Neural progenitor cell (in vitro differentiated cells): Measurements from ENCODE around the gene SLC9A3. TPM values are rescaled to one million over a fixed set of nuclear protein-coding genes. Genes with fewer than 3 reads are reported as not detected.

ENCODE experiments used
- DNase-seq: peaks from one replicate; pipeline ENCODE4 v3.0.0-alpha.2; 2016; ENCODE audit warnings: low spot score
- H2AFZ ChIP-seq: fragments of 200-600 bp; sonication (generic); replicated peaks from 2 replicates; pipeline ENCODE4 v1.6.1; 2016; ENCODE audit warnings: antibody characterized with exemption
- H3F3A ChIP-seq: fragments of 200-600 bp; sonication (generic); 2 replicates; pipeline ENCODE4 v1.6.1; 2016; ENCODE audit warnings: antibody characterized with exemption, low read depth
- H3K27ac ChIP-seq: fragments of 200-600 bp; sonication (generic); 2 replicates; pipeline ENCODE4 v1.5.1; 2016; ENCODE audit warnings: mild to moderate bottlenecking
- H3K27me3 ChIP-seq: fragments of 200-600 bp; sonication (generic); 2 replicates; pipeline ENCODE4 v1.6.1; 2016; ENCODE audit warnings: mild to moderate bottlenecking, moderate library complexity
- H3K36me3 ChIP-seq: fragments of 200-600 bp; sonication (generic); 2 replicates; pipeline ENCODE4 v1.5.1; 2016
- H3K4me1 ChIP-seq: fragments of 200-600 bp; sonication (generic); 2 replicates; pipeline ENCODE4 v1.6.1; 2016; ENCODE audit warnings: mixed run types
- H3K4me2 ChIP-seq: fragments of 200-600 bp; sonication (generic); 2 replicates; pipeline ENCODE4 v1.6.1; 2016
- H3K4me3 ChIP-seq: fragments of 200-600 bp; sonication (generic); 2 replicates; pipeline ENCODE4 v1.5.1; 2016
- H3K79me2 ChIP-seq: fragments of 200-600 bp; sonication (generic); 2 replicates; pipeline ENCODE4 v1.6.1; 2016; ENCODE audit warnings: low read depth
- H3K9ac ChIP-seq: fragments of 200-600 bp; sonication (generic); 2 replicates; pipeline ENCODE4 v1.6.1; 2016
- H3K9me3 ChIP-seq: fragments of 200-600 bp; sonication (generic); 2 replicates; pipeline ENCODE4 v1.5.1; 2016; ENCODE audit warnings: low read depth
- H4K20me1 ChIP-seq: fragments of 200-600 bp; sonication (generic); 2 replicates; pipeline ENCODE4 v1.6.1; 2016; ENCODE audit warnings: low read depth
- H3K27ac Mint-ChIP-seq: 3 replicates; pipeline ENCODE4 v1.8.0; 2021; ENCODE audit warnings: mixed read lengths
- H3K27me3 Mint-ChIP-seq: 2 replicates; pipeline ENCODE4 v1.8.0; 2022; ENCODE audit warnings: low read depth, mild to moderate bottlenecking, inconsistent platforms, moderate library complexity, mixed read lengths; ENCODE audit not compliant: insufficient read depth
- H3K36me3 Mint-ChIP-seq: 3 replicates; pipeline ENCODE4 v1.8.0; 2021; ENCODE audit warnings: mixed read lengths
- H3K4me1 Mint-ChIP-seq: 3 replicates; pipeline ENCODE4 v1.8.0; 2021; ENCODE audit warnings: mixed read lengths
- H3K4me3 Mint-ChIP-seq: 3 replicates; pipeline ENCODE4 v1.8.0; 2021; ENCODE audit warnings: mild to moderate bottlenecking, moderate library complexity, mixed read lengths
- H3K9me3 Mint-ChIP-seq: 3 replicates; pipeline ENCODE4 v1.8.0; 2020; ENCODE audit warnings: mixed read lengths
- EZH2 ChIP-seq: fragments of 200-600 bp; sonication (generic); IDR thresholded peaks from 2 replicates; pipeline ENCODE4 v1.6.1; 2017; ENCODE audit warnings: antibody characterized with exemption, mild to moderate bottlenecking, moderate library complexity
- EZH2phosphoT487 ChIP-seq: fragments of 200-600 bp; sonication (generic); IDR thresholded peaks from 2 replicates; pipeline ENCODE4 v1.6.1; 2017; ENCODE audit warnings: antibody characterized with exemption
- total RNA-seq: library from RNA; depleted of rRNA; stranded (reverse); fragments of >200 nt; gene quantifications from 2 replicates; pipeline ENCODE4 v1.2.3, GENCODE V29; 2015; ENCODE audit warnings: low replicate concordance
- TF ChIP-seq, protein P1 (sequence below): fragments of 200-600 bp; sonication (generic); IDR thresholded peaks from 2 replicates; pipeline ENCODE4 v1.5.1; 2017; ENCODE audit warnings: antibody characterized with exemption, mild to moderate bottlenecking

Gene SLC9A3
- total RNA-seq, 1 donor from 2014 or later, result 1.4 TPM

DNA sequence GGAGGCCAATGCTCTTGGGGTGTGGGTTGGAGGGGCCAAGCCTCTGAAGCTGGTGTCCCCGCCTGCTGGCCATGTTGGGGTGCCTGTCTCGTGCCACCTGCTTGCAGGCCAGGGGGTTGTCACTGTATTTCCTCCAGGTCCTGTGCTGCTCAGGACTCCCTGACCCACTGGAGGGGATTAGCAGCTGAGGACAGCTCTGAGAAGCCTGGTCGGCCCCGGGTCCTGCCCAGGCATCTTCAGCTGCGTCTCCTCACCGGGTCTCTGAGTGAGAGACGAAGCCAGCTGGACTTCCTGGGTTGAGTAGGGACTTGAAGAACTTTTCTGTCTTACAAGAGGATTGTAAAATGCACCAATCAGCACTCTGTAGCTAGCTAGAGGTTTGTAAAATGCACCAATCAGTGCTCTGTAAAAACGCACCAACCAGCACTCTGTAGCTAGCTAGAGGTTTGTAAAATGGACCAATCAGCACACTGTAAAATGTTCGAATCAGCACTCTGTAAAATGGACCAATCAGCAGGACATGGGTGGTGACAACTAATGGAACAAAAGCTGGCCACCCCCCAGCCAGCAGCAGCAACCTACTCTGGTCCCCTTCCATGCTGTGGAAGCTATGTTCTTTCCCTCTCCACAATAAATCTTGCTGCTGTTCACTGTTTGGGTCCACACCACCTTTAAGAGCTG, 20.6 kb upstream of the SLC9A3 start:
- no peak for DNase-seq
- Histone ChIP-seq H3K9me3 (no peaks in the 10 kb centered on the region), H4K20me1 (no peaks in the 10 kb centered on the region)

DNA sequence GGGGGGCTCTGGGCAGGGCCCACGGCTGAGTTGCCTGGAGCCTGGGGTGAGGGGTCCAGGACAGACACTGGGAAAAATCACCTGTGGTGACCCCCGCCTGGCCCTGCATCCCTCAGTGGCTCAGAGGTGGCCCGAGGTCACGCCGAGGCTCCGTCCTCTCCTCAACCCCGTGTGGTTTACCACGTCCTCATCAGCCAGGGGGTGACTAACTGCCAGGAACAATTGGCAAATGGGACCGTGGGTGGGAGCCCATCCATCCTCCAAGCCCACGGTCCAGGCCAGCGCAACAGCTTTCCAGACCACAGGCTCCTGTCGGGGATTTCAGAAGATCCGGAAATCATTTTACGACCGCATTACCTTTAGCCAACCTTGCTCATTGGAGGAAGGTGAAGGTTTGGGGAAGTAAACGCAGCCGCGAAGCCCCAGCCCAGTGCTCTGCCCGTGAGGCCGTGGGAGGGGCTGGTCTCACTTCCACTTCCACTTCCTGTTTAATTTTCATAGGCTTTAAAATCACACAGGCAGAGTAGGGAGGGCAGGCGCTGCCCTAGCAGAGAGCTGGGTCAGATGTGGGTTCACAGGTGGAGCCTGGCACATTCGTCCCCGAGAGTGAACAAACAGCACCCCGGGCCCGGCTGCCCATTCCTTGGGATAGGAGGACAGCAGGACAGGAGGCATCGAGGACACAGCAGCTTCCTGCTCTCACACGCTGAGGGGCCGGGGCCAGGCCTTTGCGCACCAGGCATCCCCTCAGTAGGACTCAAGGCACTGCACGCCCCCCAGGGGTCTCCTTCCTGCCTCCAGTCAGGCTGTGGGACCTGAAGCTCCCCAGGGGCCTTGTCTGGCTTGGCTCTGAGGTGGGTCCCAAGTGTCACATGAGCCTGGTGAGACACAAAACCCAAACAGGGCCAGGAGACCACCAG, 19.8 kb upstream of the SLC9A3 start:
- Mint-ChIP-seq H3K27me3 (peaks cover 4% of the 10 kb centered on the region), H3K36me3 (no peaks in the 10 kb centered on the region), H3K4me3 (no peak overlapping the region), H3K4me1 (peaks cover 17% of the 10 kb centered on the region), H3K9me3 (no peaks in the 10 kb centered on the region), H3K27ac (no peak overlapping the region)
- H3K27ac ChIP-seq, result no peak overlapping the region
- no peak overlapping the region for H2AFZ ChIP-seq
- no peaks in the 10 kb centered on the region for H3K4me1 ChIP-seq
- DNase-seq, result no peak
- H3K4me3 ChIP-seq, result no peak overlapping the region
- no peaks in the 10 kb centered on the region for H3F3A ChIP-seq
- peaks cover 12% of the 10 kb centered on the region for H3K27me3 ChIP-seq
- H3K36me3 ChIP-seq, result no peaks in the 10 kb centered on the region
- TF ChIP-seq EZH2 (no peak), EZH2phosphoT487 (no peak)
- TF ChIP-seq, protein P1, sequence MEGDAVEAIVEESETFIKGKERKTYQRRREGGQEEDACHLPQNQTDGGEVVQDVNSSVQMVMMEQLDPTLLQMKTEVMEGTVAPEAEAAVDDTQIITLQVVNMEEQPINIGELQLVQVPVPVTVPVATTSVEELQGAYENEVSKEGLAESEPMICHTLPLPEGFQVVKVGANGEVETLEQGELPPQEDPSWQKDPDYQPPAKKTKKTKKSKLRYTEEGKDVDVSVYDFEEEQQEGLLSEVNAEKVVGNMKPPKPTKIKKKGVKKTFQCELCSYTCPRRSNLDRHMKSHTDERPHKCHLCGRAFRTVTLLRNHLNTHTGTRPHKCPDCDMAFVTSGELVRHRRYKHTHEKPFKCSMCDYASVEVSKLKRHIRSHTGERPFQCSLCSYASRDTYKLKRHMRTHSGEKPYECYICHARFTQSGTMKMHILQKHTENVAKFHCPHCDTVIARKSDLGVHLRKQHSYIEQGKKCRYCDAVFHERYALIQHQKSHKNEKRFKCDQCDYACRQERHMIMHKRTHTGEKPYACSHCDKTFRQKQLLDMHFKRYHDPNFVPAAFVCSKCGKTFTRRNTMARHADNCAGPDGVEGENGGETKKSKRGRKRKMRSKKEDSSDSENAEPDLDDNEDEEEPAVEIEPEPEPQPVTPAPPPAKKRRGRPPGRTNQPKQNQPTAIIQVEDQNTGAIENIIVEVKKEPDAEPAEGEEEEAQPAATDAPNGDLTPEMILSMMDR, result no peak
- H4K20me1 ChIP-seq, result no peaks in the 10 kb centered on the region
- H3K9ac ChIP-seq, result no peak overlapping the region
- no peak overlapping the region for H3K4me2 ChIP-seq
- H3K79me2 ChIP-seq, result no peaks in the 10 kb centered on the region
- H3K9me3 ChIP-seq, result no peaks in the 10 kb centered on the region

More for the DNA sequence above, 20.6 kb upstream of the SLC9A3 start:
- Histone ChIP-seq H3K27me3 (peaks cover 19% of the 10 kb centered on the region), H3K79me2 (no peaks in the 10 kb centered on the region), H3K27ac (no peak overlapping the region), H3K4me3 (no peak overlapping the region), H3K4me1 (no peaks in the 10 kb centered on the region), H3K9ac (no peak overlapping the region), H3K36me3 (no peaks in the 10 kb centered on the region), H3F3A (no peaks in the 10 kb centered on the region), H2AFZ (no peak overlapping the region), H3K4me2 (no peak overlapping the region)
- Mint-ChIP-seq H3K4me3 (no peak overlapping the region), H3K9me3 (no peaks in the 10 kb centered on the region), H3K4me1 (peaks cover 13% of the 10 kb centered on the region), H3K27ac (no peak overlapping the region), H3K36me3 (no peaks in the 10 kb centered on the region), H3K27me3 (peaks cover 4% of the 10 kb centered on the region)
- no peak for TF ChIP-seq EZH2
- TF ChIP-seq, protein P1, result no peak
- no peak for TF ChIP-seq EZH2phosphoT487

DNA sequence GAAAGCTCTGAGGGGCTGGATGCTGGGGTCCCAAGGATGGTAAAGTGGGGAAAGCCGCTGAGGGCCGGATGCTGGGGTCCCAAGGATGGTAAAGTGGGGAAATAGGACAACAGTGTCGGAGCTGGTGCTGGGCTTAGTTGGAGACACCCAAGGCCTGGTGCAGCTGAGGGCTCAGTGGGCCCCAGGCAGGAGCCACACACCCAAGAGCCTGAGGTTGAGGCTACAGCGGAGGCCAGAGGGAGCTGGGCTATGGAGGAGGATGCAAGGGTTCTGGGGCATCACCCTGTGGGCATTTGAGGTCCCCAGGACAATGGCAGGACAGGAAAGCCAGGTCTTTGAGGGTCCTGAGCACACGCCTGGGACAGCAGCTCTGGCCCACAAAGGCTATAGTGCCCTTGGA, 19.1 kb upstream of the SLC9A3 start:
- Histone ChIP-seq H3K9me3 (no peaks in the 10 kb centered on the region), H3F3A (no peaks in the 10 kb centered on the region), H3K79me2 (no peaks in the 10 kb centered on the region), H3K27ac (no peak overlapping the region), H3K9ac (no peak overlapping the region), H4K20me1 (no peaks in the 10 kb centered on the region), H3K36me3 (no peaks in the 10 kb centered on the region), H3K4me3 (no peak overlapping the region), H3K27me3 (peaks cover 7% of the 10 kb centered on the region), H3K4me2 (no peak overlapping the region), H3K4me1 (no peaks in the 10 kb centered on the region), H2AFZ (no peak overlapping the region)
- H3K27me3 Mint-ChIP-seq, result peaks cover 4% of the 10 kb centered on the region
- no peaks in the 10 kb centered on the region for H3K9me3 Mint-ChIP-seq
- no peak overlapping the region for H3K27ac Mint-ChIP-seq
- no peak overlapping the region for H3K4me3 Mint-ChIP-seq
- H3K4me1 Mint-ChIP-seq, result peaks cover 17% of the 10 kb centered on the region
- H3K36me3 Mint-ChIP-seq, result no peaks in the 10 kb centered on the region
- no peak for DNase-seq
- TF ChIP-seq EZH2, result no peak
- no peak for TF ChIP-seq EZH2phosphoT487
- TF ChIP-seq, protein P1, result no peak
